Karpas-422 (cell line): ENCODE results near the gene AOPEP. TPM values are rescaled to one million over a fixed set of nuclear protein-coding genes. Genes with fewer than 3 reads are reported as not detected.

ENCODE experiments used
- DNase-seq: peaks from one replicate; pipeline ENCODE4 v3.0.0-alpha.2; 2015
- H2AFZ ChIP-seq: fragments of 200-600 bp; sonication (generic); 2 replicates; pipeline ENCODE4 v1.6.1; 2014; ENCODE audit warnings: antibody characterized with exemption, low read length, mixed read lengths
- H3K27ac ChIP-seq: fragments of 200-600 bp; sonication (generic); 2 replicates; pipeline ENCODE4 v1.5.1; 2014; ENCODE audit warnings: mild to moderate bottlenecking, low read length, moderate library complexity
- H3K27me3 ChIP-seq: fragments of 200-600 bp; sonication (generic); 2 replicates; pipeline ENCODE4 v1.6.1; 2014; ENCODE audit warnings: low read length, mixed read lengths
- H3K36me3 ChIP-seq: fragments of 200-600 bp; sonication (generic); 2 replicates; pipeline ENCODE4 v1.6.1; 2014; ENCODE audit warnings: low read length, mixed read lengths; ENCODE audit not compliant: insufficient read depth
- H3K4me1 ChIP-seq: fragments of 200-600 bp; sonication (generic); 2 replicates; pipeline ENCODE4 v1.6.1; 2014; ENCODE audit warnings: mild to moderate bottlenecking, low read length, mixed read lengths
- H3K4me2 ChIP-seq: fragments of 200-600 bp; sonication (generic); 2 replicates; pipeline ENCODE4 v1.6.1; 2014; ENCODE audit warnings: low read length, low read depth, mild to moderate bottlenecking; ENCODE audit not compliant: poor library complexity, severe bottlenecking
- H3K4me3 ChIP-seq: fragments of 200-600 bp; sonication (generic); 2 replicates; pipeline ENCODE4 v1.5.1; 2014; ENCODE audit warnings: mild to moderate bottlenecking, antibody characterized with exemption, low read length, mixed read lengths
- H3K79me2 ChIP-seq: fragments of 200-600 bp; sonication (generic); 2 replicates; pipeline ENCODE4 v1.6.1; 2014; ENCODE audit warnings: mild to moderate bottlenecking, low read length, mixed read lengths
- H3K9ac ChIP-seq: fragments of 200-600 bp; sonication (generic); 2 replicates; pipeline ENCODE4 v1.6.0; 2014; ENCODE audit warnings: low read length
- H3K9me2 ChIP-seq: fragments of 200-600 bp; sonication (generic), shearing (Covaris generic); replicated peaks from 2 replicates; pipeline ENCODE4 v1.6.0; 2014; ENCODE audit warnings: mild to moderate bottlenecking, low read length, moderate library complexity; ENCODE audit not compliant: insufficient read depth
- H3K9me3 ChIP-seq: fragments of 300-700, 200-600 bp; sonication (generic); 2 replicates; pipeline ENCODE4 v1.6.1; 2014; ENCODE audit warnings: low read length, mixed read lengths
- H4K20me1 ChIP-seq: fragments of 200-600 bp; sonication (generic); 2 replicates; pipeline ENCODE4 v1.6.1; 2014; ENCODE audit warnings: mild to moderate bottlenecking, antibody characterized with exemption, low read length, low read depth; ENCODE audit not compliant: insufficient read depth
- total RNA-seq: library from RNA; depleted of rRNA; stranded (reverse); fragments of >200 nt; shearing (Covaris generic); gene quantifications from 2 replicates; pipeline ENCODE4 v1.2.3, GENCODE V29; 2014; ENCODE audit warnings: low replicate concordance

Gene AOPEP
- total RNA-seq, 1 experiment from 2014 or later = 22.7 TPM

GRCh38 chr9:94743035-94743954 lies 16.8 kb downstream of the AOPEP start:
- H3K4me1 ChIP-seq = no peaks in the 10 kb centered on the region
- DNase-seq = no peak
- no peak overlapping the region for H3K4me3 ChIP-seq
- H2AFZ ChIP-seq = no peak overlapping the region
- no peak overlapping the region for H3K4me2 ChIP-seq
- peaks cover 61% of the 10 kb centered on the region for H3K79me2 ChIP-seq
- peaks cover 7% of the 10 kb centered on the region; the same call in 1 of the 2 replicates for H3K36me3 ChIP-seq
- no peak overlapping the region for H3K27ac ChIP-seq
- H3K9me2 ChIP-seq = no peaks in the 10 kb centered on the region
- peaks cover 5% of the 10 kb centered on the region for H3K9me3 ChIP-seq
- no peaks in the 10 kb centered on the region for H3K27me3 ChIP-seq
- H3K9ac ChIP-seq = no peak overlapping the region
- no peaks in the 10 kb centered on the region for H4K20me1 ChIP-seq

GRCh38 chr9:94745806-94746540 lies 19.5 kb downstream of the AOPEP start:
- DNase-seq = no peak
- H3K4me1 ChIP-seq = no peaks in the 10 kb centered on the region
- H3K9me2 ChIP-seq = no peaks in the 10 kb centered on the region
- H4K20me1 ChIP-seq = no peaks in the 10 kb centered on the region
- peaks cover 19% of the 10 kb centered on the region for H3K9me3 ChIP-seq
- no peak overlapping the region for H2AFZ ChIP-seq
- no peak overlapping the region for H3K4me2 ChIP-seq
- no peak overlapping the region for H3K9ac ChIP-seq
- peaks cover 54% of the 10 kb centered on the region for H3K79me2 ChIP-seq
- H3K4me3 ChIP-seq = no peak overlapping the region
- no peak overlapping the region for H3K27ac ChIP-seq
- H3K36me3 ChIP-seq = peaks cover 19% of the 10 kb centered on the region
- H3K27me3 ChIP-seq = no peaks in the 10 kb centered on the region

GRCh38 chr9:94746541-94747370 lies 20.3 kb downstream of the AOPEP start:
- H3K9me2 ChIP-seq = no peaks in the 10 kb centered on the region

GRCh38 chr9:94754976-94755475 lies 28.5 kb downstream of the AOPEP start:
- H2AFZ ChIP-seq = no peak overlapping the region
- no peaks in the 10 kb centered on the region; the same call in 1 of the 2 replicates for H3K9me3 ChIP-seq
- H3K79me2 ChIP-seq = peaks cover 54% of the 10 kb centered on the region
- no peak overlapping the region for H3K9ac ChIP-seq
- H3K4me3 ChIP-seq = no peak overlapping the region
- H3K27ac ChIP-seq = no peak overlapping the region
- no peaks in the 10 kb centered on the region for H3K27me3 ChIP-seq
- H3K36me3 ChIP-seq = peaks cover 9% of the 10 kb centered on the region
- no peaks in the 10 kb centered on the region for H4K20me1 ChIP-seq
- DNase-seq = no peak
- H3K4me1 ChIP-seq = no peaks in the 10 kb centered on the region
- H3K9me2 ChIP-seq = no peaks in the 10 kb centered on the region
- H3K4me2 ChIP-seq = no peak overlapping the region

More at GRCh38 chr9:94746541-94747370, 20.3 kb downstream of the AOPEP start:
- H3K9ac ChIP-seq = no peak overlapping the region
- peaks cover 19% of the 10 kb centered on the region for H3K36me3 ChIP-seq
- H3K79me2 ChIP-seq = peaks cover 55% of the 10 kb centered on the region
- H3K4me2 ChIP-seq = no peak overlapping the region
- no peak overlapping the region for H3K4me3 ChIP-seq
- H4K20me1 ChIP-seq = no peaks in the 10 kb centered on the region
- peaks cover 19% of the 10 kb centered on the region for H3K9me3 ChIP-seq
- no peak for DNase-seq
- H2AFZ ChIP-seq = no peak overlapping the region
- H3K27ac ChIP-seq = no peak overlapping the region
- H3K27me3 ChIP-seq = no peaks in the 10 kb centered on the region
- H3K4me1 ChIP-seq = no peaks in the 10 kb centered on the region

GRCh38 chr9:94757158-94757557 lies 30.7 kb downstream of the AOPEP start:
- H3K9me2 ChIP-seq = no peaks in the 10 kb centered on the region
- no peaks in the 10 kb centered on the region for H3K9me3 ChIP-seq
- H4K20me1 ChIP-seq = no peaks in the 10 kb centered on the region
- no peak overlapping the region for H2AFZ ChIP-seq
- H3K4me3 ChIP-seq = no peak overlapping the region
- no peaks in the 10 kb centered on the region for H3K27me3 ChIP-seq
- no peaks in the 10 kb centered on the region for H3K4me1 ChIP-seq
- H3K9ac ChIP-seq = no peak overlapping the region
- no peak overlapping the region for H3K27ac ChIP-seq
- no peak overlapping the region for H3K4me2 ChIP-seq
- DNase-seq = no peak
- H3K36me3 ChIP-seq = peaks cover 14% of the 10 kb centered on the region
- peaks cover 65% of the 10 kb centered on the region for H3K79me2 ChIP-seq

- no peak for DNase-seq
Observed at GRCh38 chr9:94758031-94758430, 31.5 kb downstream of the AOPEP start.

GRCh38 chr9:94758880-94759279 lies 32.4 kb downstream of the AOPEP start:
- peaks cover 77% of the 10 kb centered on the region for H3K79me2 ChIP-seq
- no peaks in the 10 kb centered on the region for H3K27me3 ChIP-seq
- no peak overlapping the region for H3K4me2 ChIP-seq
- H3K9me3 ChIP-seq = no peaks in the 10 kb centered on the region
- H3K9me2 ChIP-seq = no peaks in the 10 kb centered on the region
- no peaks in the 10 kb centered on the region for H3K4me1 ChIP-seq
- no peak overlapping the region for H3K27ac ChIP-seq
- peaks cover 14% of the 10 kb centered on the region for H3K36me3 ChIP-seq
- no peaks in the 10 kb centered on the region for H4K20me1 ChIP-seq
- H2AFZ ChIP-seq = no peak overlapping the region
- no peak overlapping the region for H3K9ac ChIP-seq
- no peak overlapping the region for H3K4me3 ChIP-seq
- no peak for DNase-seq

More at GRCh38 chr9:94758031-94758430, 31.5 kb downstream of the AOPEP start:
- Histone ChIP-seq H4K20me1 (no peaks in the 10 kb centered on the region), H3K9ac (no peak overlapping the region), H3K27me3 (no peaks in the 10 kb centered on the region), H2AFZ (no peak overlapping the region), H3K4me1 (no peaks in the 10 kb centered on the region), H3K79me2 (peaks cover 70% of the 10 kb centered on the region), H3K4me2 (no peak overlapping the region), H3K9me3 (no peaks in the 10 kb centered on the region), H3K36me3 (peaks cover 14% of the 10 kb centered on the region), H3K9me2 (no peaks in the 10 kb centered on the region), H3K4me3 (no peak overlapping the region), H3K27ac (no peak overlapping the region)
